UCSD-AML1 (cell line): ENCODE data around the gene UGT1A1.
"Not testable (repeated sequence)": the region's sequence is repeated elsewhere in the genome, so short reads cannot be mapped to it uniquely, and the experiment has no call there.

Source experiments
- DNase-seq: peaks from one replicate; lab custom pipeline; 2025; ENCODE audit not compliant: unreplicated experiment; lab: John Stamatoyannopoulos, UW

UGT1A1 gene

DNA sequence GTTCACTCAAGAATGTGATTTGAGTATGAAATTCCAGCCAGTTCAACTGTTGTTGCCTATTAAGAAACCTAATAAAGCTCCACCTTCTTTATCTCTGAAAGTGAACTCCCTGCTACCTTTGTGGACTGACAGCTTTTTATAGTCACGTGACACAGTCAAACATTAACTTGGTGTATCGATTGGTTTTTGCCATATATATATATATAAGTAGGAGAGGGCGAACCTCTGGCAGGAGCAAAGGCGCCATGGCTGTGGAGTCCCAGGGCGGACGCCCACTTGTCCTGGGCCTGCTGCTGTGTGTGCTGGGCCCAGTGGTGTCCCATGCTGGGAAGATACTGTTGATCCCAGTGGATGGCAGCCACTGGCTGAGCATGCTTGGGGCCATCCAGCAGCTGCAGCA lies at the start of gene UGT1A1:
UGT1A1 (plus strand) TSS at position 228 of the 400 bp plus-strand sequence; CDS start at position 246, 18 bp downstream.
- no peak for DNase-seq

DNA sequence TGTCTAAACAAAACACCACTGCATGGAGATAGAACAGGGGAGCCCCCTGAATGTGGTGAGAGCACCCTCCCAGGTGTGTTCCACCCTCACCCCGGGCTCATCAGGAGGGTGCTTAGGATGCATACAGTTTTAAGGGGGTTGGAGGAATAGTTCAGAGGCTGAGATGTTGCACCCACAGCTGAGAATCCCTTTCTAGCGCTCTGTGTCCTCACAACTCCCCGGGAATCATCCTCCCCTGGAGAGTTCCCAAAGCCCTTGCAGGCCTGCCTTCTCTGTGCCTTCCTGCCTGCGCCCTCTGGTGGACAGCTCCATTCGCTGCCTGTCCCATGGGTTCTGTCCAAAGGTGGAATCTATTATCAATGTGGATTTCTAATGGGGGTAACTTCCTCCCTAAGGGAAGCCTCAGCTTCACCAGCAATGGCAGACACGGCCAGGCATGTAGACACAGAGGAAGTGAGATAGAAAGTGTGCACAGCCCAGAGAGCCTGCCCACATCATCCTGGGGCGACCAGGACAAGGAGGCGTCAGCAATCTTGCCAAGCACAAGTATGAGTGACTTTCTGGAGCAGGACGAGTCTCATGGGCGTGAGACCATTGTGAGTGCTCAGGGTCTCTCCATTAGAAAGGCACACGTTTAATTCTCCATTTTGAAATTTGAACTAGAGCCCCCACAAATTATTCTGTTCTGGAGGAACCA lies 48.6 kb upstream of the UGT1A1 start:
- peak; percentile 70 for DNase-seq

- no peak for DNase-seq
Measured at GRCh38 chr2:233712611-233713261, 47.3 kb upstream of the UGT1A1 start, which contains the start of gene UGT1A5. Gene UGT1A5 (plus strand): TSS chr2:233712907. CDS start chr2:233712992, 85 bp downstream.

GRCh38 chr2:233713262-233713615 lies 46.8 kb upstream of the UGT1A1 start:
- no peak for DNase-seq

DNA sequence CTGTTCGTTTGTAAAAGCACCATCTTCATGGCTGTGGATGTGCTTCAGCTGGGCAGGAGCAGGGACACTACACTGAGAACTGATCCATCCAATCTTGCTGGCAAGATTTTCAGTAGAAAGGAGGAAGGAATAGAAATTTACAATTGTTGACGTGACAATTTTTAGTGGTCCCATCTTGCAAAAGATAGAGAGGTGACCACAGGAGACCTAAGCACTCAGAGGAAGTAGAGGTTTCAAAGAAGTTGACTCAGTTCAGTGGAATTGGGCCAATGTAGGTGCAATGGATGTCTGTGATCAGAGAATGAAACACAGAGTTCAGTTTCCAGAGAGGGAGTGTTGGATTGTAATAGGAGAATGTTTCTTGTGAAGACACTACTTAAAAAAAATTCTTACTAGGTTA lies 45.9 kb upstream of the UGT1A1 start:
- DNase-seq, result no peak

GRCh38 chr2:233718552-233718951 lies 41.5 kb upstream of the UGT1A1 start, which contains the start of gene UGT1A4:
Gene UGT1A4 (plus strand): TSS chr2:233718736. CDS start chr2:233718821, 85 bp downstream.
- no peak for DNase-seq

GRCh38 chr2:233728723-233729301 lies 31.3 kb upstream of the UGT1A1 start, which contains the start of gene UGT1A3:
Gene UGT1A3 (plus strand): TSS chr2:233729042. CDS start chr2:233729127, 85 bp downstream.
- no peak for DNase-seq

DNA sequence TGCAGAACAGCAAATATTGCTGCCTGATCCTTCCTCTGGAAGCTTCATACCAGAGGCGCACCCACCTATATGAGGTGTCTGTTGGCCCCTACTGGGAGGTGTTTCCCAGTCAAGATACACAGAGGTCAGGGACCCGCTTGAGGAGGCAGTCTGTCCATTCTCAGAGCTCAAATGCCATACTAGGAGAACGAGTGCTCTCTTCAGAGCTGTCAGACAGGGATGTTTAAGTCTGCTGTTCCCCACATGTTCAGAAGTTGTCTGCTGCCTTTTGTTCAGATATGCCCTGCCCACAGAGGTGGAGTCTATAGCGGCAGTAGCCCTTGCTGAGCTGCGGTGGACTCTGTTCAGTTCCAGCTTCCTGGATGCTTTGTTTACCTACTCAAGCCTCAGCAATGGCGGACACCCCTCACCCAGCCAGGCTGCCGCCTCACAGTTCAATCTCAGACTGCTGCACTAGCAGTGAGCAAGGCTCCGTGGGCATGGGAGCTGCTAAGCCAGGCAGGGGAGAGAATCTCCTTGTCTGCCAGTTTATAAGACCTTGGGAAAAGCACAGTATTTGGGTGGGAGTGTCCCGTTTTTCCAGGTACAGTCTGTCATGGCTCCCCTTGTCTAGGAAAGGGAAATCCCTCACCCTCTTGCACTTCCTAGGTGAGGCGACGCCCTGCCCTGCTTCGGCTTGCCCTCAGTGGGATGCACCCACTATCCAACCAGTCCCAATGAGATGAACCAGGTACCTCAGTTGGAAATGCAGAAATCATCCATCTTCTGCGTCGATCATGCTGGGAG lies 23.0 kb upstream of the UGT1A1 start:
- DNase-seq, result not testable (repeated sequence)

- DNase-seq, result no peak
Measured at GRCh38 chr2:233740870-233741269, 19.2 kb upstream of the UGT1A1 start.

DNA sequence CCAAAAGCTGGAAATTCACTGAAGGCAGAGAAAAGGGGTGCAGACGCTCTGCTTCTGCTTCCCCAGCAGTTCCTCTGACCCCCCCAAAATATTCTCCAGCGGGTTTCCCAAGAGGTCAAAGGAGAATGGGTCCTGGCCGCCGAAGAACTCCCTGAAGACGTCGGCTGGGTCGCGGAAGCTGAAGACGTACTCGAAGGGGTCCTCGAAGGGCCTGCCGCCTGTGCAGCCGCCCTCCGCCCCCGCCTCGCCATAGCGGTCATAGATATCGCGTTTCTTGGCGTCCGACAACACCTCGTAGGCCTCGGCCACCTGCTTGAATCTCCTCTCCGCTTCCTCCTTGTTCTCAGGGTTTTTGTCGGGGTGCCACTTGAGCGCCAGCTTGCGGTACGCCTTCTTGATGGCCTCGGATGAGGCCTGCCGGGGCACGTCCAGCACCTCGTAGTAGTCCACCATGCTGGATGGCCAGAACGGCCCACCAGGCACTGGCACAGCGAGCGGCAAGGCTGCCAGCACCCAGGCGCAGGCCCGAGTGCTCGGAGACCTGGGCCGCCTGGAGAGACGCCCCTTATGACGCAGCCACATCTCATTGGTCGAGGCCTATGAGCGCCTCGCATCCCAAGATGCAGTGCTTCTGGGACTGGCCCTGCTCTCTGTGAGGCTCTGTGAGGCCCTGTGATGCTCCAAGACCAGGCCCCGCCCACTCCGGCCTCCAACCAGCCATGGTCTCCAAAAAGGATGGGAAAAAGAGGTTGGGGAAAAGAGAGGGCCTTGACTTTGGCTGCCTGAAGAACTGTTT lies 16.4 kb upstream of the UGT1A1 start:
- DNase-seq, result no peak

DNA sequence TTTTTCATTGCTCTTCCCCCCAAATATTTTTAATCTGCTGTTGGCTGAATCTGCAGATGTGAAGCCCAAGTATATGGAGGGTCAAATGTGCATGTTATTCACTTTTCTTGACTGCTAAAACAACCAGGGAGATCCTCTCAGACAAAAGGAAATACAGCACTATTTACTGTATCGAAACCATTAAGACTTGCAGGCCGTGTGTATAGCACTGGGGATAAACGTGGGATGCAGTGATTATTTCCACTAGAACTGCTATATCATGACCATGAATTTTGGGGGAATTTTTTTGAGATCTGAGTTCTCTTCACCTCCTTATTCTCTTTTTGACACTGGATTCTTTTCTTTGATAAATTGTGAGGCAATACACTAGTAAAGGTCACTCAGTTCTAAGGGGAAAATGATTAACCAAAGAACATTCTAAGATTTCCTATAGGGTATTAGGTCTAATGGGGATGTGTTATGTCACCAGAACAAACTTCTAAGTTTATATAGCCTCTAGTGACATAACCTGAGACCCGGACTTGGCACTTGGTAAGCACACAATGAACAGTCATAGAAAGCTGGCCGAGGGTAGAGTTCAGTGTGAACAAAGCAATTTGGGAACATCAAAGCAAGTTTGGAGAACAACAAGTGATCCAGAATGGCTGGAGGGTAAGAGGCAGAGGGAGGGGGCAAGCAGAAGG lies 14.9 kb upstream of the UGT1A1 start:
- DNase-seq, result no peak

DNA sequence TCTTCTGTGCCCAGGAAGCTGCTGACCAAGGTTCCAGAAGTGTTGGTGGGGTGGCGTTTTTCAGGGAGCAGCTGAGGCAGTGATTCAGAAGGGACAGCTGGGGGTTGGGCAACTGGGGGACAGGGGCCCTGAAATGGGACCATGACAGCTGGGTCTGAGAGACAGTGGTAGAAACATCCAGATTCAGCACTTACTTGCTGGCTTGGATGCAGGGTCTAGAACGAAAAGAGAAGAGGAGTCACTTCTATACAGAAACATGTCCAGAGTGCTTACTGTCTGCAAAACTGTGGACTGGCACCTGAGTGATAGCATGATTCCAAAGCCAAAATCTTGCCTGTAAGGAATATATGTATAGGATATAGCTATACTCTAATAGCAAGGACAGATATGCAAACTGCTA lies 14.2 kb upstream of the UGT1A1 start:
- DNase-seq, result not testable (repeated sequence)

GRCh38 chr2:233746475-233747282 lies 13.4 kb upstream of the UGT1A1 start:
- DNase-seq, result no peak

DNA sequence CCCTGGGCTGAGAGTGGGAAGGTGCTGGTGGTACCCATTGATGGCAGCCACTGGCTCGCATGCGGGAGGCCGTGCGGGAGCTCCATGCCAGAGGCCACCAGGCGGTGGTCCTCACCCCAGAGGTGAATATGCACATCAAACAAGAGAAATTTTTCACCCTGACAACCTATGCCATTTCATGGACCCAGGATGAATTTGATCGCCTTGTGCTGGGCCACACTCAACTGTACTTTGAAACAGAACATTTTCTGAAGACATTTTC lies 12.9 kb upstream of the UGT1A1 start:
- no peak for DNase-seq

DNA sequence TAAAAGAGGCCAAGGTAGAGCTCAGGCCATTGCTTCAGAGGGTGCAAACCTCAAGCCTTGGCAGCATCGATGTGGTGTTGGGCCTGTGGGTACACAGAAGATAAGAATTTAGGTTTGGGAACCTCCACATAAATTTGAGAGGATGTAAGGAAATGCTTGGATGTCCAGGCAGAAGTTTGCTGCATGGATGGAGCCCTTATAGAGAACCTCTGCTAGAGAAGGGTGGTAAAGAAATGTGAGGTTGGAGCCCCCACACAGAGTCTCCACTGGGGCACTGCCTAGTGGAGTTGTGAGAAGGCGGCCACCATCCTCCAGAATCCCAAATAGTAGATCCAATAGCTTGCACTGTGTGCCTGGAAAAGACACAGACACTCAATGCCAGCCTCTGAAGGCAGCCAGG lies 9.4 kb upstream of the UGT1A1 start:
- DNase-seq, result not testable (repeated sequence)

GRCh38 chr2:233751212-233752009 lies 8.7 kb upstream of the UGT1A1 start:
- not testable (repeated sequence) for DNase-seq

- DNase-seq, result no peak
Measured at GRCh38 chr2:233754872-233755611, 5.0 kb upstream of the UGT1A1 start.
